ENCODE results near the gene KIF3A.

Gene KIF3A

GRCh38 chr5:132753135-132753987 lies 16.0 kb upstream of the KIF3A start:
- DNase-seq: no peak

- DNase-seq: no peak
Observed at GRCh38 chr5:132752581-132753125, 15.3 kb upstream of the KIF3A start.

DNA sequence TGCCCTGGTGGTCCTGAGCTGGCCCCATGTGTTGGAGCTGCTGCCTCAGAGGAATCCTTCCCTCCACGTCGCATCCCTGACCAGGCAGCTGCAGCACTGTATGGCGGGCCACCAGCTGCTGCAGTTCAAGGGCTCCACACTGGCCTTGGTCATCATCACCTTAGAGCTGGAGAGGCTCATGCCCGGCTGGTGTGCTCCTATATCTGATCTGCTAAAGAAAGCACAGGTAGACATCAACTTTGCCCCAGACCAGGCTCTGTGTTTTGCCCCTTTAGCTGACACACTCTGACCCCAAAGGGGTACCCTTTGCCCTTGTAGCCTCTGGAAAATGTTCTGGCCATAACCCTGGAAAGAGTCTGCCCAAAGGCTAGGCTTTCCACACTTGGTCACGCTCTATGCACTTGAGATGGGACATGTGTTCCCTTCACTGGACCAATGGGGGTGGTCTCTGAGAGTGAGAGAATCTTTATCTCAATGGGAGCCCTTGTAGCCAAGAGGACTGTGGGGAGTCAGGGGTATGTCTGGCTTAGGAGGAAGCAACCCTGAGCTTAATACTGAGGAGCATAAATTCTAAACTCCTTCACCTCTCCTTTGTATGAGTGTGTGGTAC lies 14.7 kb upstream of the KIF3A start:
- DNase-seq: no peak

DNA sequence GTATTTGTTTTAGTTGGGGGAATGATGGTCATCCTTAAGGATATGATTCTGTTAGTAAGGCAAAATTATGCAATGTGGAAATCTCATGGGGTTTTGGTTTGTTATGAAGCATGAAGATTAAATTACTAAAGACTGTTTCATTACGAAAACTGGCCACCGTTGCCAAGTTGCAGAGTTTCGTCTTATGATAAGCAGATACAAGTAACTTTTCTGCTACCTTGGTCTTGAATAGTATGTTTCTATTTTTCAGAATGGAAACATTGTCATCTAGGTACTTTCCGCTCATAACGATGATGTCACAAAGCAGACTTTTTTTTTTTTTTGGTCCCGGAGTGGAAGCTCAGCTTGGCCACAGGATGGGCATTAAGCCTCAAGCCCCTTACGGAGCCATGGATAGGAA lies 14.1 kb upstream of the KIF3A start:
- no peak for DNase-seq

DNA sequence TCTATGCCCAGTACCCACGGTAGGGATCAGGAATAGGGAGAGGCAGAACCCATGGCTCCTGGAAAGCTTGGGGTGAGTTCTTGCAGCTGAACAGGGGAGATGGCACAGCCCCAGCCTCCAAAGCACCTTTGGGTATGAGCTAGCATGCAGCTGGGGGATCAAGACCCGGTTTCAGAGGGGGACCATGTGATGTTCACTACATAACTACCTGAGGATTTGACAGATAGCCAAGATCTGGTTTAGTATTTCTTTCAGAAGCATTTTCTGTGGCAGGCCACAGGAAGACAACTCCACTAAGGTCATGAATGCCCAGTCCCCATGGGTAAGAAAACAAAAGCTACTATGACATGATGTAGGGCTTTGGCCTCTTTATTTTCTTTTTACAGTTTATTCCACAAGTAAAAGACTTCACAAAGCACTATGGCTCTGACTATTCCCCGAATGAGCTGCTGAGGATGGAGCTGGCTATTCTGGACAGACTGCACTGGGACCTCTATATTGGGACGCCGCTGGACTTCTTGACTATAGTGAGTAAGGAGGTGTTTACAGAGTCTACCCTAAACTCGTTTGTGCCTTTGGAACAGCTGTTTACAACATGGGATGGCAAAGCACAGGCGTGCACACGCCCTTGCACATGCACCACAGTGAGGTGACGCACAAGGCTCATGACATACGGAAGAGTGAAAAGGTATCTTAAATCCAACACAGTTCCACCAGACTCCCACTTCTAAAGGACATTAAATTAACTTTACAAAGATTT lies 13.3 kb upstream of the KIF3A start:
- DNase-seq: no peak

DNA sequence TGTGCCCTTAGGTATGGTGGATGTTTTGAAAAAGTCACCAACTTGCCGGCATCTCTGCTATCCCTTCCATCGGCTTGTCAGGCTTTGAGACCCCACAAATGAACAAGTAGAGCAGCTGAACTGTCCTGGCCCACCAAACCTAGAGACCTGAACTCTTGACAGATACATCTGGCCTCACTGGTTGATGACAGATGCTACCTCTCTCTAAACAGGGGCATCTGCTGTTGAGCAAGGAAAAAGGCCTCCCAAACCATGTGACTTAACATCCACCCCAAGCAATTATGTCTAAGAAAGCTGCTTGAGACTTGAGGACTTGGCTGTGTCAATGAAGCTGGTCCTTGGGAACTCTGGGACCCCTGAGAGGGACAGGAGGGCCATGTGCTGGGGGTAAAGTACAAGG lies 12.2 kb upstream of the KIF3A start:
- DNase-seq: no peak

DNA sequence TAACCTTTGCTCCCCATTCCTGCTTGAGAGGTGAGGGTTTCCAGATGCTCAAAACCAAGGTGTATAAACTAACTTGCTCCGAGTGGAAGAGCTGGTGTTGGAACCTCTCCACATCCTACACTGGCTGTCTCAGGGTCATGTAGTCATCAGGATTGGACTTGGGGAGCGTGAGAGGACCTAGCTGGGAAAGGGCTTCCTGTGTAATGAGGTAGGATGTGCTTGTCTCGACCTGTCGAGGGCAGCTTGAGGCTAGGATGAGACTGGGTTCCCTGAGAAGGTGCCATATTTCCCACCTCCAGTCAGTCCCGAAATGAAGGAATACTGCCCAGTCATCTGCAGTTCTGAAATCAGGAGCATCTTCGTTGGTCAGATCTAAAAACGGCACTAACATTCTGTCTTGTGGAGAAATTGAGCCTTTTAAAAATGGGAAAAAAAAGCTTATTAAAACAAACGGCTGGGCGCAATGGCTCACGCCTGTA lies 11.2 kb upstream of the KIF3A start:
- DNase-seq: no peak

- peak; percentile 67 for DNase-seq
Observed at GRCh38 chr5:132747616-132748440, 10.5 kb upstream of the KIF3A start.

DNA sequence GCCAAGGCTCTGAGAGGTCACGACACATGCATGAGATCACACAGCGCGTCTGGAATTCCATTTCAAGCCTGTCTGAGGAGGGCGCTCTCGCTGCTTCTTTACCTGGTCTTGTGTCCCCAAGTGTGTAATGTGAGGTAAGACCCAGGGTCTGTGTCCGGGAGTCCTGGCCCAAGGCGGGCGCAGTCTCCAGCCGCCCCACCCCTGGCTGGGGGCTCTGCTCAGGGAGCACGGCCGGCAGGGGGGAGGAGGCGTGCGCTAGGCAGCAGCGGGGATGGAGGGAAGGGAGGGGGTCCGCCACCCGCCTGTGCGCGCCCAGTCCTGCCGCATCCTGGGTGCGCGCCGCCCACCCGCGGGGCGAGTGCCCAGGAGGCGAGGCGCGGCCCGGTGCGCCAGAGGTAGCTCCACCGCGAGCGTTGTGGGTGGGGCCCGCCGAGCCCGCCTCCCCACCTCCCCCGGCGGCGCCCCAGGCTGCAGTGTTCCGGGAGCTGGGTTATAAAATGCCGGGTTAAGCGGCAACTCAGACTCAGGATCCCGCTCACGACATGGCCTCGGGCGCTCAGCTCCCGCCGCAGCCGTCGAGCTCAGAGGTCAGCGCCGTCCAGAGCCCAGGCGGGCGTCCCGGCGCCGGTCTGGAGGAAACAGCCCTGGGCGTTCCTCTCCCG lies 9.7 kb upstream of the KIF3A start, which contains the start of gene CCNI2:
TSS of gene CCNI2 (plus strand) at position 473 of the 662 bp plus-strand sequence. CDS start at position 543, 70 bp downstream.
- DNase-seq: peak; percentile 83

GRCh38 chr5:132746592-132746953 lies 9.2 kb upstream of the KIF3A start:
- DNase-seq: no peak

DNA sequence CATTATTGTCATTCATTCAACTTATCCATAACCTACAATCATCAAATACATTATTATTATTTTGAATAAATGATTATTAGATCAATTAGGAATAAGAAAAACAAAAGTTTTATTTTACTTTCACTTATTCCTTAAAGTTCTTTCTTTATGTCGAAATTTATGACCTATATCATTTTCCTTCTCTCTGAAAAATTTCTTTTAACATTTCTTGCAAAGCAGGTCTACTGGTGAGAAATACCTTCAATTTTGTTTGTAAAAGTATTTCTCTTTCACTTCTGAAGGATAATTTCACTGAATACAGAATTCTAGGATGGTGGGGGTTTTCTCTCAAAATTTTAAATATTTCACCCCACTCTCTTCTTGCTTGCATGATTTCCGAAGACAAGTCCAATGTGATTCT lies 7.3 kb upstream of the KIF3A start:
- no peak for DNase-seq

DNA sequence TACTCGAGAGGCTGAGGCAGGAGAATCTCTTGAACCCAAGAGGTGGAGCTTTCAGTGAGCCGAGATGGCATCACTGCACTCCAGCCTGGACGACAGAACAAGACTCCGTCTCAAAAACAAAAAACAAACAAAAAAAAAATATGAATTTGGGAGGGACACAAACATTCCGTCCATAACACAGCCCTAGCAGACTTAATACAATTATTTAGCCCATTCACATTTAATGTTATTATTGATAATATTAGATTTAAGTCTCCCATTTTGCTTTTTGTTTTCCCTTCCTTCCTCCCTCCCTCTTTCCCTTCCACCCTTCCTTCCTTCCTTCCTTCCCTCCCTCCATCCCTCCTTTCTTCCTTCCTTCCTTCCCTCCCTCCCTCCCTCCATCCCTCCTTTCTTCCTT lies 5.3 kb upstream of the KIF3A start:
- DNase-seq: no peak

- DNase-seq: no peak
Observed at GRCh38 chr5:132742158-132742557, 4.8 kb upstream of the KIF3A start.

DNA sequence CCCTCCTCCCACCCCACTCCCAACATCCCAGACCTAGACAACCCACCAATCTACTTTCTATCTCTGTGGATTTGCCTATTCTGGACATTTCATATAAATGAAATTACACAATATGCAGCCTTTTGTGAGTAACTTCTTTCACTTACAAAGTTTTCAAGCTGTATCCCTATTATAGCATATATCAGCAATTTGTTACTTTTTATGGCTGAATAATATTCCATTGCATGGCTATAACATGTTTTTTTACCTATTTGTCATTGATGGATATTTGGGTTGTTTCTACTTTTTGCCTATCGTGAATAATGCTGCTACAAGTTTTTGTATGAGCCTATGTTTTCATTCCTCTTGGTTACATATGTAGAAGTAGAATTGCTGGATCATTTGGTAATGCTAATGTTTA lies 1.9 kb upstream of the KIF3A start:
- DNase-seq: no peak

DNA sequence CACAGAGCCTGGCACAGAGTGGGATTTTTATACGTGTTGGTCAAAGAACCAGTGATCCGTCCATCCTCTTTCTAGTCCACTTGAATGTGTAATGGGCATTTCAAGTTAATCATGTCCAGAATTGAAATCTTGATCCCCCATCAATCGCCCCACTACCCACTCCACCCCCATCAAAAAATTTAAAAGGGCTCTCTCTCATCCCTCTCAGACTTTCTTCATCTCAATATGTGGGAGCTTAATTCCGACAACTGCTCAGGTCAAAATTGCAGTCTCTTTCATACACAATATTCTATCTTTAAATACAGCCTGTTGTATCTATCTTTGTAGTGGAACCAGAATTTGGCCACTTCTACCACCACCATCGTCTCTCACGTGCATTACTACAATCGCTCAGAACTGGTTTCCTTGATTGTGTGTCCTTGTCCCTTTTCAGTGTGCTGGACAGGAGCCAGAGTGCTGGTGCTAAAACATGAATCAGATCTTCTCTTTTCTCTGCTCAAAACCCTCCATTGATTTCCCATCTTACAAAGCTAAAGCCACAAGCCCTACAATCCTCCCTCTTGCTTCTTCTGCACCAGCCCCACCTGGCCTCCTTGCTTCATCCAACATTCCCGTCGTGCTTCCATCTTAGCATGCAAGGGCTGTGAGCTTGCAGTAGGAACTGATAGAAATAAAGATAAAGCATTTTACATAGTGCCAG lies 786 bp upstream of the KIF3A start:
- DNase-seq: no peak

DNA sequence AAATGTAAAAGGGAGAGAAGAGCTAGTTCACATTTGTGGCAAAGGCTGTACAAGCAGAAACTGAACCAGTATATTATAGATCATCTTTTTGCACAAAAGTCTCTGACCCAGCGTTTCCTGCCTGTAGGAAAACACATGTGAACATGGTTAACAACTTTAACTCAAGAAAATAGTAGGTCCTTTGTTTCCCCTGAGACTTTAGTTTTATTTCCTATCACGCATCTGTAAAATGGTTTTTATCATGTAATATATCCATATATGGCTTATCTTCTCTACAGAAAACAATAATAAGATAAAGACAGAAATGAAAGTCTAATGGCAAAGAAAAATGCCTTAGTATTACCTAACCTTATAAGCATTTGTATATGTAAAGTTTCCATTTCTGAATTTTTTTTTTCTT lies 2.7 kb downstream of the KIF3A start:
- DNase-seq: no peak

- no peak for DNase-seq
Observed at GRCh38 chr5:132733499-132734148, 3.7 kb downstream of the KIF3A start.

DNA sequence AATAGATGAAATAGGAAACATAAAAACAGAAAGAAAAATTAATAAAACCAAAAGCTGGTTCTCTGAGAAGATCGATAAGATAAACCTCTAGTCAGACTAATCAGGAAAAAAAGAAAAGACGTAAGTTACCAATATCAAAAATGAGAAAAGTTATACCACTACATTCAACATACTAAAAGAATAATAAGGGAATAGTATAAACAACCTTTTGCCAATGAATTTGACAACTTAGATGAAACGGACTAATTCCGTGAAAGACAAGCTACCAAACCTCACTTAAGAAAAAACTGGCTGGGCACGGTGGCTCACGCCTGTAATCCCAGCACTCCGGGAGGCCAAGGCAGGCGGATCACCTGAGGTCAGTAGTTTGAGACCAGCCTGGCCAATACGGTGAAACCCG lies 7.5 kb downstream of the KIF3A start:
- DNase-seq: no peak

GRCh38 chr5:132725745-132726144 lies 11.6 kb downstream of the KIF3A start:
- DNase-seq: no peak

DNA sequence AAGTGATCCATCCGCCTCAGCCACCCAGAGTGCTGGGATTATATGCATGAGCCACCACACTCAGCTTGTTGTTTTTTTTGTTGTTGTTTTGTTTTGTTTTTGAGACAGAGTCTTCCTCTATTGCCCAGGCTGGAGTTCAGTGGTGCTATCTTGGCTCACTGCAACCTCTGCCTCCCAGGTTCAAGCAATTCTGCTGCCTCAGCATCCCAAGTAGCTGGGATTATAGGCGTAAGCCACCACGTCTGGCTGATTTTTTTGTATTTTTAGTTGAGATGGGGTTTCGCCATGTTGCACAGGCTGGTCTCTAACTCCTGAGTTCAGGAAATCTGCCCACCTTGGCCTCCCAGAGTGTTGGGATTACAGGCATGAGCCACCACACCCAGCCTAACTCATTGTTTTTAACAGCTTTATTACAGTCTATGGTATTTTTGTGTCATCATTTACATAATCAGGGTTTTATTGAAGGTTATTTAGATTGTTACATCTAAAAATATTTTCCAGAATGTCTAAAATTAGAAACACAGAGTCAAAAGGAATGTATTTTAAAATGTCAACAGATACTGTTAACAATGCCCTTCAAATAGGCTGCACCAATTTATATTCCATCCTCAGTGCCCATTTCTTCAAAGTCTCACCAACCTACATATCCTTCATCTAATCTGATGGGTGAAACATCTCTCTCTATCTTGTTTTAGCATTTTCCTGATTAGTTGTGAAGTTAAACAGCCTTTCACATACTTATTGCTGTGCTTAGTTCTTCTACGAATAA lies 18.6 kb downstream of the KIF3A start:
- no peak for DNase-seq

Measured in CD4-positive, alpha-beta T cell treated with Interleukin-17A for 4 hours (primary cell).